HG03457 (cell line): ENCODE results near the gene GAL3ST2.
"Not testable (repeated sequence)": the region's sequence is repeated elsewhere in the genome, so short reads cannot be mapped to it uniquely, and the experiment has no call there.

Experiments used
- ATAC-seq: cut with Tn5 transposase; IDR thresholded peaks from one replicate; pipeline ENCODE4 v1.9.1; 2021; ENCODE audit warnings: moderate number of reproducible peaks; ENCODE audit not compliant: unreplicated experiment

The GAL3ST2 gene

DNA sequence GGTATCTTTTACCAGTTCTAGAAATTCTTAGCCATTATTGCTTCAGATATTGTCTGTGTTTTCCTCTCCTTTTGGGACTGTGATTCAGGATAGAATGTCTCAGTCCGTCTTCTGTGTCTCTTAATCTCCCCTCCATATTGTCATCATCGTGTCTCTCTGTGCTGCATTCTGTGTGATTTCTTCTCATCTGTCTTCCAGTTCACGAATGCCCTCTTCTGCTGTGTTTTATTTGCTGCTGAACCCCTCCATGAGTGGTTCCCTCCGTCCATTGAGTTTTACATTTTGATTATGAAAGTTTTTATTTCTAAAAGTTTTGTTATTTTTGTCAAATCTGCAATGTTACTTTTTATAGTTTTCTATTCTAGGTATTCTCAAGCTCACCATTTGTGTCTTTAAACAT lies 30.5 kb upstream of the GAL3ST2 start:
- no peak for ATAC-seq

DNA sequence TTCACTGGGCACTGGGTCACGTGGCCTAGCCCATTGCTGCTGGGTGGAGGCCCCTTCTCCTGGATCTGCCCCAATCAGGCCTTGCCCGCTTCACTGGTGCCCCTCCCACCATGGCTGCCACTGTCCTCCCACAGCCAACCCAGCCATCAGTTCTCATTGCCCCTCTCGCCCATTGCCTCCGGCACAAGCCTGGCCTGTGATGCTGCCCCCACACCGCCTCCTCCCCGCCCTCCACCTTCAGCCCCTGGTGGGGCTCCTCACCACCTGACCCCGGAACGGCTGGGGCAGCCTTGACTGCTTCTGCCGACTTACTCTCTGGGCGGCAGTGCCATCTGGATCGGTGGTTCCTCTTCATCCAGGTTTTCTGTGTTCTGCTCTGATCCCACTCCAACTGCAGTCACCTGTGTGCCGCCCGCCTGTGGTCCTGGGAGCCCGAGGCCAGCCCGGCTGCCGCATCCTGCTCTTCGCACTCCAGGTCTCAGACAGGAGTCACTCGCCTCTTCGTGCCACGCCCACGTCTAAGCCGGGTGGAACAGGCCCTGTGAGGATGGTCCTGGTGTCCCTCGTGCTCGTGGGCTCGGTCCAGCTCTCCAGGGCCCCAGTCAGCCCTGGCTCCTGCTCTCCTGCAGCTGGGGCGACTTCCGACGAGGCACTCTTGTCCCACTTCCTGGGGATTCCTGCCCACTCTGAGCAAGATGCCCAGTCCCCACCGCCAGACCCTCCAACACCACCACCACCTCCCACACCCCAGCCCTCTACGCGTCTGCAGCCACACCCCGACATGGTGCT lies 28.0 kb upstream of the GAL3ST2 start:
- no peak for ATAC-seq

DNA sequence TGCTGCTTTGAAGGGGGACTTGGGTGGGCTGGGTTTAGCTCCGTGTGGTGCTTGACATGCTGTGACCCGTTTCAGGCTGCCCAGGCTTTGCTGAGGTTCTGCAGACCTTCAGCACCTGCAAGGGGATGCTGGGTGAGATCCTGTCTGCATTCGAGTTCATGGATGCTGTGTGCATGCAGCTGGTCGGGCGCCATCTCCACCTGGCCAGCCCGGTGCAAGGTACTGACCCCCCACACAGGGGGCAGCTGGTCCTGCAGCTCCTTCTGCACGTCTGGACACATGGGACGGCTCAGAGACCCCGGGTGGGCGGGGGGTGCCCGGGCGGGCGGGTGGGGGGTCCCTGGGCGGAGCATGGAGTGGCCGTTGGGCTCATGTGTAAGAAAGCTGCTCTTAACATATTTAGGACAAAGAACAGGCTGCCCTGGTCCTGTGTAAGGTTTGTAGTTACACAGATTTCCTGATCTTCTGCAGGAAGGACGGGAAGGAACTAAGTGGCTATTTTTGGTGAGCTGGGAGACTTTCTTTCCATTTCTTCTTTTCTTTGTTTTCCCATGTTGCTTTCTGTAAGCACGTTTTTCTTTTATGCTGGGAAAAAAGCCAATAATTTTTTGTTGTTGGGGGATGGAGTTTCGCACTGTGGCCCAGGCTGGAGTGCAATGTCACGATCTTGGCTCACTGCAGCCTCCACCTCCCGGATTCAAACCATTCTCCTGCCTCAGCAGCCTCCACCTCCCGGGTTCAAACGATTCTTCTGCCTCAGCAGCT lies 26.4 kb upstream of the GAL3ST2 start:
- ATAC-seq: no peak

DNA sequence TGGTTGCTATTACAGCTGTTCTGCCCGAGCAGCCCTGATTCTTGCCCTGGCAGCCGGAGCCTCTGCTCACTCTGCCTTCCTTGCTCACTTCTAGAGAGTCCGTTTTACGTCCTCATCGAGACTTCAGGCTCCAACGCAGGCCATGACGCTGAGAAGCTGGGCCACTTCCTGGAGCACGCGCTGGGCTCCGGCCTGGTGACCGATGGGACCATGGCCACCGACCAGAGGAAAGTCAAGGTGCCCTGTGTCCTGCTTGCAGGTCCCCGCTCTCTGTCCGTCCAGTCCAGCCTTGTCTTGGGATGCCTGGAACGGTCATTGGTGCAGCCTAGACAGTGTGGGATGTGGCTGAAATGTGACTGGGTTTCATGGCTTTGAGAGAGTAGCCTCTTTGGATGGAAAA lies 25.5 kb upstream of the GAL3ST2 start:
- no peak for ATAC-seq

DNA sequence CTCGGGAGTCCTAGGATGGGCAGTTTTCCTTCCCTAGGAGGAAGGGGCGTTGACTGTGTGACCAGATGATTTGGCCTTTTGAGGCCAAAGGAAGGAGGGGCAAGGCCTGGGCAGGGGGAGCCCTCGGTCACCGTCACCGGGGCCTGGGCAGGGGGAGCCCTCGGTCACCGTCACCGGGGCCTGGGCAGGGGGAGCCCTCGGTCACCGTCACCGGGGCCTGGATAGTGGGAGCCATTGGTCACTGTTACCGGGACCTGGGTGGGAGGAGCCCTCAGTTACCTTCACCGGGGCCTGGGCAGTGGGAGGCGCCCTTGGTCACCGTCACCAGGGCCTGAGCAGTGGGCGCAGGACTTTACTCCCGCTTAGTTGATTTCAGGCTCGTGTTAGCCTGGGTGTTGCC lies 24.8 kb upstream of the GAL3ST2 start:
- ATAC-seq: no peak

DNA sequence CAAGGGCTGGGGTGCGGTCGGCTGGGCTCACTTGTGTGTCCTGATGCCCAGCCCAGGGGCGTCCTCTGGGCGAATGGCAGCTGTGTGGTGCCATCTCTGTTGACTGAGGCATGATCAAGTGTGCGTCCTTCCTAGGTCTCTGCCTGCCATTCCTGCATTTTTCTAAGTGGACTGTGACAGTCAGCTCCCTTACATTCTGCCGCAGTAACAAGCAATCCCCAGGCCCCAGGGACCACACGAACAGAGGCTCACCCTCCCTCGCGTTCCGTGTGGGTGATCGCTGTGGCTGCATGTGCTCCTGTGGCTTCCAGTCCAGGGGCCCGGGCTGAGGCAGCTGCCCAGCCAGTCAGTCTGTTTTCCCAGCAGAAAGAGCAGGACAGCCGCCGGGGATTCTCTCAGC lies 24.4 kb upstream of the GAL3ST2 start:
- no peak for ATAC-seq

DNA sequence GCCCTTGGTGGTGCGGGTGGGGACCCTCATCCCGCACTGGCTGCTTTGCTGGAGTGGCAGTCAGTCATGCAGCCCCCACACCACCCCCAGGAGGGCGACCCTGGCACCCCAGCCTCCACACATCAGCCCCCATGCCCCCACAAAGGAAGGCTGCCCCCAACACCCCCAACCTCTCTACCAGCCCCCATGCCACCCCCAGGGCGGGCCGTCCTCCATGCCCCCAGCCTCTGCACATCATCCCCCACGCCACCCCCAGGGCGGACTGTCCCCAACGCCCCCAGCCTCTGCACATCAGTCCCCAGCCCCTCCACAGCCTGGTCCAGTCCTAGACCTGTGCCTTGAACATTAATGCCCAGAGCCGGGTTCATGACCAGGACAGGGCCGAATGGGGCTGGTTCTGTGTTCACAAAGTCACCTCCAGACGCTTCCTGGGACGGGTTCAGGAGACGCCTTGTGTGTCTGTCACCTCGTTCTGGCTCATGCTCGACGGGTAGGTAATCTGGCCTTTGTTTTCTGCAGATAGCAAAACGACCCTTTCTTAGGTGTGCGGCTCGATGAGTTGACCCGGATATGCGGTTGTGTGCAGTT lies 23.8 kb upstream of the GAL3ST2 start:
- no peak for ATAC-seq

DNA sequence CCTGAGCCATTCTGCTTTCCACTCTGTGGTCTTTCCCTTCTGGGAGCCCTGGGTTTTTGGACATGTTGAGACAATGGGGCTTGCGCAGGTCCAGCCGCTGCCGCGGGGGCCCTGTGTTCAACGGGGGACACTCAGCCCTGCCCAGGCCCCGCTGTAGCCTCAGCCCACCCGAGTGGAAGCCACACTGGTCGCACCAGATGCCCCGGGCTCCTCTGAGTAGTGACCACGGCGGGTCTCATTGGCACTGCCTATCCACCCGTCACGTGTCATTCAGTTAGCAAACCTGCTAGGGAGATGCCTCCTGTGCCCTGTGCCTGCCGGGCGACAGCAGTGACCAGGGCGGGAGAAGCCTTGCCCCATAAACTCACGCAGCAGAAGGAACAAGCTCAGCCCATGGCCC lies 23.1 kb upstream of the GAL3ST2 start:
- no peak for ATAC-seq

DNA sequence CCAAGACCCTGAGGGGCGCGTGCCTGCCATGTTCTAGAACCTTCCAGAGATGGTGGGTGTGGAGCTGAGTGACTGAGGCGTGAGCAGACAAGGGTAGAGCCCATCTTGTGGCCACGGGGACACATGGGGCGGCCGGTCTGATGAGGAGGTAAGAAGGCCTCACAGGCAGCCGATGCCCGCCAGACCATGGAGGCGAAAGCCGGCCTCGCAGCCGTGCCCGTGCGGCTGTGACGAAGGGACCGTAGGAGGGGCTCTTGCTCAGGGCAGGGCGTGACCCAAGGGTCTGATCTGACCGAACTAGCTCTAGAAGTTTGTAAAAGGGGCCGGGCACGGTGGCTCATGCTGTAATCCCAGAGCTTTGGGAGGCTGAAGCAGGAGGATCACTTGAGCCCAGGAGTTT lies 22.6 kb upstream of the GAL3ST2 start:
- ATAC-seq: no peak

DNA sequence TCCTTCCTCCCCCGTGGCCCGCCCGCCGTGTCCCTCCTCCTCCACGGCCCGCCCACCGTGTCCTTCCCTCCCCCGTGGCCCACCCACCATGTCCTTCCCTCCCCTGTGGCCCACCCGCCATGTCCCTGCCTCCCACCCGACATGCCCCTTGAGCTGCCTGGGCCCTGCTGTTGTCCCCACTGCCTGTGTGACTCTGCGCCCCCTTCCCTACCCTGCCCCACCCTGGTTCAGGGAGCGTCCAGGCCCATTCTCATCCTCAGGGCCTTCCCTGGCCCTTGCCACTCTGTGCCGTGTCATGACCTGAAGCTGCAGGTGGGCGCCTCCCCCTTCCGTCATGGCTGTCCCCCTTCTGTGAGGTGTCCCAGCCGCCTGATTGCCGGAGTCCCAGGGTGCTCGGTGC lies 21.5 kb upstream of the GAL3ST2 start:
- no peak for ATAC-seq

DNA sequence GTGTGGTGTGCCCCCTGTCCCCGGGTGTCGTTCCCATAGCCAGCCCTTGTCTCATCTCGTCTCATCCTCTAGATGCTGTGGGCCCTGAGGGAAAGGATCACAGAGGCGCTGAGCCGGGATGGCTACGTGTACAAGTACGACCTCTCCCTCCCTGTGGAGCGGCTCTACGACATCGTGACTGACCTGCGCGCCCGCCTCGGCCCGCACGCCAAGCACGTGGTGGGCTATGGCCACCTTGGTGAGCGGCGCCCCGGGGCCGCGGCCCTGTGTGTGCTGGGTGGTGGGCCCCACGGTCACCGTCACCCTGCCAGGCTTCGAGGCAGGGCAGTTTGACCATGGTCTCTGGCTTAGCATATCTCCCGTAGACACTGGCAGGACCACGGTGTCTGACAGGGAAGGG lies 20.8 kb upstream of the GAL3ST2 start:
- no peak for ATAC-seq

DNA sequence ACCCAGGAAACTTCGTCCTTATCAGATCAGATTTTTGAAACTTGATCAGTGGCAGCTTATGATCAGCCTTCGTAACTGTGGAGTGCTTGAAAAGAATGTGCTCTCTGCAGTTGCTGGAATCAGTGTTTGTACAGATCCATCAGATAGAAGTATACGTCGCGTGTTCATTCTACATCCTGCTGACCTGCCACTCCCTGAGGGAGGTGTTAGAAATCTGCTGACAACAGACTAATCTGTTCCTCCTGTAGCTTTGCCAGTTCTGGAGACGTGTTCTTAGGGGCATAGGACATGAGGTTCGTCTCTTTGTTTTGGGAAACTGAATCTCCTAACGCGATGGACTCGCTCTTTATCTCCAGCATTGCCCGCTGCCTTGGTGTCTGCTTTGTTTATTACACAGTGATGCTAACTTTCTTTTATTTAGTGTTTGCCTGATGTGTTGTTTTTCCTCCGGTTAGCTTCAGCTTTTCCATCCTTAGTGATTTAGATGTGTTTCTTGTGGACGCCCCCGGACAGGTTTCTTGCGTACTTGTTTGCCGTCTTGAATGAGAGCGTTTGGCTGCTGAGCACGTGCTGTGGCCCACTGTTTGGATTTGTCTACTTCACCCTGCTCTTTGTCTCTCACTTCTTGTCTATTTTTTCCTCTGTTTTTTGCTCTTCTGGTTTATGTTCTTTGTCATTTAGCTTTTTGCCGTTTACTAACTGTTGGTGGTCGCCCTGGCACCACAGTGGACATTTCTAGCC lies 17.4 kb upstream of the GAL3ST2 start:
- no peak for ATAC-seq

DNA sequence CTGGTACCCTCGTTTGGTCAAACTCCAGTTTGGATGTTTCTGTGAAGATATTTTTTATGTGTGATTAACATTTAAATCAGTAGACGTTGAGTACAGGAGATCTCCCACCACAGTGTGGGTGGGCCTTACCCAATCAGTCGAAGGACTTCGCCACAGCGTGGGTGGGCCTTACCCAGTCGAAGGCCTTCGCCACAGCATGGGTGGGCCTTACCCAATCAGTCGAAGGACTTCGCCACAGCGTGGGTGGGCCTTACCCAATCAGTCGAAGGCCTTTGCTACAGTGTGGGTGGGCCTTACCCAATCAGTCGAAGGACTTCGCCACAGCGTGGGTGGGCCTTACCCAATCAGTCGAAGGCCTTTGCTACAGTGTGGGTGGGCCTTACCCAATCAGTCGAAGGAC lies 16.7 kb upstream of the GAL3ST2 start:
- not testable (repeated sequence) for ATAC-seq

DNA sequence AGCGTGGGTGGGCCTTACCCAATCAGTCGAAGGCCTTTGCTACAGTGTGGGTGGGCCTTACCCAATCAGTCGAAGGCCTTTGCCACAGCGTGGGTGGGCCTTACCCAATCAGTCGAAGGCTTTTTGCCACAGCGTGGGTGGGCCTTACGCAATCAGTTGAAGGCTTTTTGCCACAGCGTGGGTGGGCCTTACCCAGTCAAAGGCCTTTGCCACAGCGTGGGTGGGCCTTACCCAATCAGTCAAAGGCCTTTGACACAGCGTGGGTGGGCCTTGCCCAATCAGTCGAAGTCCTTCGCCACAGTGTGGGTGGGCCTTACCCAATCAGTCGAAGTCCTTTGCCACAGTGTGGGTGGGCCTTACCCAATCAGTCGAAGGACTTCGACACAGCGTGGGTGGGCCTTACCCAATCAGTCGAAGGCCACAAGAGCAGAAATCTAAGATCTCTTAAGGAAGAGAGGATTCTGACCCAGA lies 16.3 kb upstream of the GAL3ST2 start:
- ATAC-seq: no peak

DNA sequence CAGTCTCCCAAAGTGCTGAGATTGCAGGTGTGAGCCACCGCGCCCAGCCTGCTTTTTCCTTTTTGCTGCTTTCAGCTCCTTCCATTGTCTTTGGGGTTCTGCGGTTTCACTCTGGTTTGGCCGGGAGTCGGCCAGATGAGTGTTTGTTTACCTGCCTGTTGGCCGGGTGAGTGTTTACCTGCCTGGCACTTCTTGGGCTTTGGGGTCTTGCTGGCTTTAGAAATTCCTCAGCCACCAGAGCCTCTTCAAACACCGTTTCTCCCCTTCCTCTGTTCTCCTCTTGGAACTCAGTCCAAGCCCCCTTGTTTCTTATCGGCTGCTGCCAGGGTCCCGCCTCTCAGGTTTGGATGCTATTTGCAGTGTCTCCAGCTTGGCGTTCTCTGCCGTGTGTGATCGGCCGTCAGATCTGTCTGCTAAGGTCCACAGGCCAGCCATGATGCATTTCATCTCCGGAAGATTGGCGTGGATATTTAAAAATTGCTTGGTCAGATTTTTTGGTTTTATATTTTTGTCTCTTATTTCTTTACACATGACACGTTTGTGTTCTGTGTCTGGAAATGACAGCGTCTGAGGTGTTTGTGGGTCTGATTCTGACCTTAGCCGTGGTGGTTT lies 14.2 kb upstream of the GAL3ST2 start:
- no peak for ATAC-seq

DNA sequence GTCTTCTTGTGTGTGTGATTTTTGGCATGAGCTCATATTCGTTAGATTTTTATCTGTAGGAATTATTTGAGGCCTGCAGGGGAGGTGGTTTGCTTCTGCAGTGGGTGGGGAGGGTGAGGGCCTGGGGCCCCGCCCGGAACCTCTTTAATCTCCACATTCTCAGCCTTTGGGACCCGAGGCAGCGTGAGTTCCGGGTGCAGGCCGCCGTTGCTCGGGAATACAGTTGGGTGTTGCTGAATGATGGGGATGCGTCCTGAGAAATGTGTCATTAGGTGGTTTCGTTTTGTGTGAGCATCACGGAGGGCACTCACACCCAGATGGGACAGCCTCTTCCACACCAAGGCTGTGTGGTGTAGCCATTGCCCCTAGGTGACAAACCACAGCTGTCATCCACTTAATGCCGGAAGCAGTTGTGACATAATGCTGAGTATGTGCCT lies 13.7 kb upstream of the GAL3ST2 start:
- ATAC-seq: no peak

DNA sequence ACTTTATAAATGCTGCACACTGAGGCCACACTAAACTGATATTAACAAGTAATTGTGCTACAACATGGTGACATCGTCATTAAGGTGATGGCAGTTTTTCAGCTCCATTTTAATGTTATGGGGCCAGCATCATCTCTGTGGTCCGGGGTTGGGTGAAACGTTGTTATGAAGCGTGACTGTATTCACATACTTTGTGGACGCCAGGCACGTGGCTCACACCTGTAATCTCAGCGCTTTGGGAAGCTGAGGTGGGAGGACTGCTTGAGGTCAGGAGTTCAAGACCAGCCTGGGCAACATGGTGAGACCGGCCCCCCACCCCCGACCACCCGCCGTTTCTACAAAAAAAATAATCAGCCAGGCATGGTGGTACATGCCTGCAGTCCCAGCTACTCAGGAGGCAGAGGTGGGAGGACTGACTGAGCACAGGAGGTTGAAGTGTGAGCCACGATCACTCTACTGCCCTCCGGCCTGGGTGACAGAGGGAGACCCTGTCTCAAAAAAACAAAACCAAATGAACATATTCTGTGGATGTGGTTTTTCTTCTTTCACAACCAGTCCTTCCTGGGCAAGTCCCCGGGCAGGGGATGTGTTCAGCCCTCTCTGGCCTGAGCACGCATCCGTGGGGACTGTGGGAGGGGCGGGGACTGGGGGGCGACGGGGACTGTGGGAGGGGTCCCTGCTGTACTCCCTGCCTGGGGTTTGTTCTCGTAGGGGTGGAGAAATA lies 12.9 kb upstream of the GAL3ST2 start:
- no peak for ATAC-seq

DNA sequence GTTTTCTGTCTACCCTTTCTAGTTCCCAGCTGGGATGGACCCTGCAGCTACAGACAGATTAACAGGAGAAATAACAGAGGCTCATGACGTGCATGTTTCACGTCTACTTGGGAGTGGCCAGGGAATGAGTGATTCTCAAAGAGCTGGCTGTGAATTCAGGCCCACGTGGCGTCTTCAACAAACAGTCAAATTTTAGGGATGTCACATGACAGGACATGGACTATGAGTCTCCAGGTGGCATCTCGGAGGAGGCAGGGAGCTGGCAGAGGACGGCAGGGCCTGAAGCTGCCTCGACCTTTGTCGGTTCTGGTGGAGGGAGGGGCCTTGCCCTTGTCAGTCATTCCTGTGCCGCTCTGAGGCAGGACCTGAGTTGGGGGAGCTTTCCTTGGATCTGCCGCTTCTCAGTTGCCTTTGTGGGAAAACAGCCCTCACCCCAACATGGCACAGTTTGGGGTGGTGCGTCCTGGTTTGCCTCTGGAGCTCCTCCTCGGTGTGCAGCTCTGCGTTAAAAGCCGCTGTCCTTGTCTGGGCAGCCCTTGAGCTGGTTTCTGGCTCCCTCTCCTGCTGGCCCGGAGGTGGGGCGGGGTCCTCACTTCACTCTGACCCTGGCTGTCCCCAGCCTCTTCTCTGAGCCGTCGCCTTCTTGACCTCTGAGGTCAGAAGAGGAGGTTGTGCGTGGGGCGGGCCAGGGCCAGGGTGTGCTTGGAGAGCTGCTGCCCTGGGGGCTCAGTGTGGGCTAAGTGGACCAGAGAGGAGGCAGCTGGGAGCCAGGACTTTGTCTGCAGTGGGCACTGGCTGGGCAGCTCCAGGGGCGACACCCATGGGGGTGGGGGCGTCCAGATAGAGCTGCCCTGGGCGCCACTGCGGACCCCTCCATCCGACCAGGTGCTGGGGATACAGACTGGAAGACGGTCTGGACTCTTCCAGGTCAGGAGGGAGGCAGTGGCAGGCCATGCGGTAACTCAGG lies 12.1 kb upstream of the GAL3ST2 start:
- no peak for ATAC-seq
